ENCODE measurements around the gene ACAD10.

GRCh38 chr12:111792155-111792855 lies 106.5 kb downstream of the ACAD10 start:
- no peak for TF ChIP-seq EZH2 (IDR thresholded peaks at IDR 0.05)
- TF ChIP-seq POLR2AphosphoS5 (IDR thresholded peaks at IDR 0.05; ENCODE audit: borderline replicate concordance, low read depth, low read length), result no peak
- no peak for TF ChIP-seq FOXP2 (optimal IDR thresholded peaks at IDR 0.05; ENCODE audit: control extremely low read depth, extremely low read length, insufficient read depth)

All from SK-N-MC (cell line).